Measurements from ENCODE around the gene PCBD1.

- TF ChIP-seq YY1 (IDR thresholded peaks at IDR 0.05; ENCODE audit: insufficient read depth, insufficient read length) = no peak
- no peak for TF ChIP-seq ZNF274 (IDR thresholded peaks at IDR 0.05; ENCODE audit: low read depth, low read length)
- no peak for TF ChIP-seq SUZ12 (IDR thresholded peaks at IDR 0.05; ENCODE audit: extremely low read depth, insufficient read depth, insufficient read length)
These were observed 35.3 kb upstream of the PCBD1 start for GRCh38 chr10:70923696-70924095.

Data from NT2/D1 (cell line).